Hepatocyte (in vitro differentiated cells): ENCODE results near the gene LMF1. TPM values are rescaled to one million over a fixed set of nuclear protein-coding genes. Genes with fewer than 3 reads are reported as not detected.
A peak's percentile ranks its signal among the peaks of the same experiment; 100 is the strongest.

Experiments
- DNase-seq: peaks from one replicate; pipeline ENCODE4 v3.0.0-alpha.2; 2016; ENCODE audit warnings: low spot score
- H2AFZ ChIP-seq: fragments of 200-600 bp; sonication (generic); 2 replicates; pipeline ENCODE4 v1.6.0; 2016; ENCODE audit warnings: antibody characterized with exemption, mild to moderate bottlenecking
- H3K27ac ChIP-seq: fragments of 200-600 bp; sonication (generic); 2 replicates; pipeline ENCODE4 v1.5.1; 2016; ENCODE audit warnings: mild to moderate bottlenecking
- H3K27me3 ChIP-seq: fragments of 200-600 bp; sonication (generic); 2 replicates; pipeline ENCODE4 v1.6.1; 2016
- H3K36me3 ChIP-seq: fragments of 200-600 bp; sonication (generic); replicated peaks from 2 replicates; pipeline ENCODE4 v1.5.1; 2016; ENCODE audit warnings: low read depth; ENCODE audit not compliant: insufficient read depth
- H3K4me1 ChIP-seq: fragments of 200-600 bp; sonication (generic); 2 replicates; pipeline ENCODE4 v1.5.1; 2016; ENCODE audit warnings: mild to moderate bottlenecking, moderate library complexity; ENCODE audit not compliant: insufficient read depth
- H3K4me2 ChIP-seq: fragments of 200-600 bp; sonication (generic); 2 replicates; pipeline ENCODE4 v1.6.0; 2016
- H3K4me3 ChIP-seq: fragments of 200-600 bp; sonication (generic); 2 replicates; pipeline ENCODE4 v1.5.1; 2016; ENCODE audit warnings: mild to moderate bottlenecking
- H3K79me2 ChIP-seq: fragments of 200-600 bp; sonication (generic); 2 replicates; pipeline ENCODE4 v1.6.0; 2017; ENCODE audit warnings: mild to moderate bottlenecking
- H3K9me2 ChIP-seq: fragments of 200-600 bp; sonication (generic); replicated peaks from 2 replicates; pipeline ENCODE4 v1.6.0; 2017; ENCODE audit warnings: mild to moderate bottlenecking; ENCODE audit not compliant: insufficient read depth
- H3K9me3 ChIP-seq: fragments of 200-600 bp; sonication (generic); 2 replicates; pipeline ENCODE4 v1.5.1; 2016; ENCODE audit warnings: low read depth, mild to moderate bottlenecking
- H4K20me1 ChIP-seq: fragments of 200-600 bp; sonication (generic); 2 replicates; pipeline ENCODE4 v1.6.0; 2016; ENCODE audit warnings: mild to moderate bottlenecking; ENCODE audit not compliant: insufficient read depth, poor library complexity, severe bottlenecking
- EZH2 ChIP-seq: fragments of 200-600 bp; sonication (generic); IDR thresholded peaks from 2 replicates; pipeline ENCODE4 v1.6.1; 2016; ENCODE audit warnings: antibody characterized with exemption, mild to moderate bottlenecking, borderline replicate concordance
- EZH2phosphoT487 ChIP-seq: fragments of 200-600 bp; sonication (generic); IDR thresholded peaks from one replicate; pipeline ENCODE4 v1.6.1; 2018; ENCODE audit warnings: antibody characterized with exemption, mild to moderate bottlenecking, low read depth, moderate library complexity; ENCODE audit not compliant: unreplicated experiment, severe bottlenecking
- WGBS: methylation state at CpG from one replicate; pipeline ENCODE4 v1.1.6; 2016; ENCODE audit warnings: low lambda C conversion rate; ENCODE audit errors: missing lambda C conversion rate; 5-methylcytosine and 5-hydroxymethylcytosine counted together
- polyA plus RNA-seq: library from polyadenylated mRNA; unstranded; fragments of >200 nt; fragmentation: Nextera tagmentation; extraction: Ambion mirVana; gene quantifications from 2 replicates; pipeline ENCODE4 v1.2.1, GENCODE V29; 2016
- total RNA-seq: library from RNA; depleted of rRNA; stranded (reverse); fragments of >200 nt; gene quantifications from 2 replicates; pipeline ENCODE4 v1.2.3, GENCODE V29; 2014
- TF ChIP-seq, protein P1 (sequence below): fragments of 200-600 bp; sonication (generic); IDR thresholded peaks from 2 replicates; pipeline ENCODE4 v1.5.1; 2016; ENCODE audit warnings: antibody characterized with exemption, mild to moderate bottlenecking; ENCODE audit not compliant: poor library complexity

LMF1 gene
- total and polyA plus RNA-seq, 2 experiments from 2014 or later, result 27.2 to 34.3 TPM

DNA sequence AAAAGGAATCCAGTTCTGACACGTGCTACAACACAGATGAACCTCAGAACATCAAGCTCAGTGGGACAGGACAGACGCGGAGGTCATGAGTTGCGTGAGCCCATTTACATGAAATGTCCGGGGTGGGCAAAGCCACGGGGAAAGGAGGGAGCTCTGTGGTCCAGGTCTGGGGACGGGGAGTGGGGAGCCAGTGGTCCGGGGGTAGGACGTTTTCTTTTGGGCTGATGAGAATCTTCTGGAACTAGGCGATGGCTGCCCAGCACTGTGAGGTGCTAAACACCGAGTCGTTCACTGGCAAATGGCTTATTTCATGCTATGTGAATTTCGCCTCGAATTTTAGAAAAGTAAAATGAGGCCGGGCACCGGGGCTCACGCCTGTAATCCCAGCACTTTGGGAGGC is 2.6 kb upstream of the LMF1 start:
- Histone ChIP-seq H3K27me3 (no peaks in the 10 kb centered on the region), H3K36me3 (no peaks in the 10 kb centered on the region), H2AFZ (no peak overlapping the region), H3K27ac (no peak overlapping the region), H3K79me2 (peaks cover 16% of the 10 kb centered on the region), H3K4me3 (no peak overlapping the region), H3K9me3 (no peaks in the 10 kb centered on the region), H4K20me1 (no peaks in the 10 kb centered on the region), H3K4me1 (peaks cover 16% of the 10 kb centered on the region), H3K4me2 (no peak overlapping the region), H3K9me2 (no peaks in the 10 kb centered on the region)
- no peak for DNase-seq
- 91% methylated on average over 17 of the region's 17 CpGs for WGBS
- TF ChIP-seq EZH2phosphoT487 (no peak), EZH2 (no peak)
- TF ChIP-seq, protein P1, sequence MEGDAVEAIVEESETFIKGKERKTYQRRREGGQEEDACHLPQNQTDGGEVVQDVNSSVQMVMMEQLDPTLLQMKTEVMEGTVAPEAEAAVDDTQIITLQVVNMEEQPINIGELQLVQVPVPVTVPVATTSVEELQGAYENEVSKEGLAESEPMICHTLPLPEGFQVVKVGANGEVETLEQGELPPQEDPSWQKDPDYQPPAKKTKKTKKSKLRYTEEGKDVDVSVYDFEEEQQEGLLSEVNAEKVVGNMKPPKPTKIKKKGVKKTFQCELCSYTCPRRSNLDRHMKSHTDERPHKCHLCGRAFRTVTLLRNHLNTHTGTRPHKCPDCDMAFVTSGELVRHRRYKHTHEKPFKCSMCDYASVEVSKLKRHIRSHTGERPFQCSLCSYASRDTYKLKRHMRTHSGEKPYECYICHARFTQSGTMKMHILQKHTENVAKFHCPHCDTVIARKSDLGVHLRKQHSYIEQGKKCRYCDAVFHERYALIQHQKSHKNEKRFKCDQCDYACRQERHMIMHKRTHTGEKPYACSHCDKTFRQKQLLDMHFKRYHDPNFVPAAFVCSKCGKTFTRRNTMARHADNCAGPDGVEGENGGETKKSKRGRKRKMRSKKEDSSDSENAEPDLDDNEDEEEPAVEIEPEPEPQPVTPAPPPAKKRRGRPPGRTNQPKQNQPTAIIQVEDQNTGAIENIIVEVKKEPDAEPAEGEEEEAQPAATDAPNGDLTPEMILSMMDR, result no peak

GRCh38 chr16:972316-973002 is 1.7 kb upstream of the LMF1 start:
- Histone ChIP-seq H3K4me3 (no peak overlapping the region), H2AFZ (no peak overlapping the region), H3K27ac (no peak overlapping the region), H3K27me3 (no peaks in the 10 kb centered on the region), H3K4me1 (peaks cover 18% of the 10 kb centered on the region), H3K9me3 (no peaks in the 10 kb centered on the region), H3K79me2 (peaks cover 20% of the 10 kb centered on the region), H3K9me2 (no peaks in the 10 kb centered on the region), H3K36me3 (no peaks in the 10 kb centered on the region), H3K4me2 (no peak overlapping the region), H4K20me1 (no peaks in the 10 kb centered on the region)
- WGBS, result 89% methylated on average over 32 of the region's 32 CpGs
- no peak for DNase-seq
- TF ChIP-seq, protein P1, result no peak

GRCh38 chr16:971981-972315 is 1.2 kb upstream of the LMF1 start:
- no peak overlapping the region for H2AFZ ChIP-seq
- H3K9me3 ChIP-seq, result no peaks in the 10 kb centered on the region
- H3K4me2 ChIP-seq, result no peak overlapping the region
- 97% methylated on average over 8 of the region's 8 CpGs for WGBS
- DNase-seq, result no peak
- H3K79me2 ChIP-seq, result peaks cover 21% of the 10 kb centered on the region
- no peak overlapping the region for H3K4me3 ChIP-seq
- no peaks in the 10 kb centered on the region for H3K27me3 ChIP-seq
- peaks cover 18% of the 10 kb centered on the region for H3K4me1 ChIP-seq
- H3K27ac ChIP-seq, result no peak overlapping the region
- no peaks in the 10 kb centered on the region for H3K36me3 ChIP-seq
- TF ChIP-seq, protein P1, result no peak
- TF ChIP-seq EZH2, result no peak
- TF ChIP-seq EZH2phosphoT487, result no peak
- no peaks in the 10 kb centered on the region for H3K9me2 ChIP-seq
- no peaks in the 10 kb centered on the region for H4K20me1 ChIP-seq

GRCh38 chr16:971582-971905 is 760 bp upstream of the LMF1 start:
- Histone ChIP-seq H3K9me2 (no peaks in the 10 kb centered on the region), H3K27ac (no peak overlapping the region), H3K4me3 (no peak overlapping the region), H3K4me1 (peaks cover 18% of the 10 kb centered on the region), H3K9me3 (no peaks in the 10 kb centered on the region), H4K20me1 (no peaks in the 10 kb centered on the region), H3K27me3 (no peaks in the 10 kb centered on the region), H3K36me3 (no peaks in the 10 kb centered on the region), H2AFZ (no peak overlapping the region), H3K4me2 (peak overlapping the region; percentile 77), H3K79me2 (peaks cover 25% of the 10 kb centered on the region)
- TF ChIP-seq, protein P1, result no peak
- TF ChIP-seq EZH2 (no peak), EZH2phosphoT487 (no peak)
- DNase-seq, result no peak
- 95% methylated on average over 5 of the region's 5 CpGs for whole genome bisulfite sequencing
